HepG2 (cell line): ENCODE measurements around the gene NCF4. TPM values are rescaled to one million over a fixed set of nuclear protein-coding genes. Genes with fewer than 3 reads are reported as not detected.

Source experiments
- ATAC-seq: fragments of 200-7000 bp; cut with Tn5 transposase; 3 replicates; pipeline ENCODE4 v1.9.1; 2020; ENCODE audit warnings: mild to moderate bottlenecking, moderate library complexity
- BruUV-seq: library from RNA; stranded (reverse); fragments of 400-500 nt; replicated peaks from 2 replicates; lab custom pipeline; 2021; lab: Mats Ljungman, UMichigan
- CTCF ChIA-PET: fragments of 300-600 bp; formaldehyde crosslinking; extraction: SDS; loops from one replicate; lab custom pipeline; 2021; ENCODE audit warnings: low total read pairs, inconsistent platforms, low intra/inter-chr PET ratio; lab: Yijun Ruan, JAX
- POLR2A ChIA-PET: fragments of 350-600 bp; sonication (Branson Sonifier 250); formaldehyde crosslinking; loops from one replicate; lab custom pipeline; 2020; ENCODE audit warnings: antibody characterized with exemption, inconsistent platforms; lab: Yijun Ruan, JAX
- DNase-seq: peaks from one replicate; pipeline ENCODE4 v3.0.0-alpha.2; 2015; ENCODE audit warnings: low spot score
- FAIRE-seq: peaks from 3 replicates; lab custom pipeline; 2011; peaks lifted over from hg19 to GRCh38; lab: Jason Lieb, UNC
- H2AFZ ChIP-seq: one replicate; pipeline ENCODE4 v1.6.1; 2011; ENCODE audit warnings: low read length, inconsistent platforms
- H3K27ac ChIP-seq: fragments of 300-600 bp; 3 replicates; pipeline ENCODE4 v1.8.0; 2011; ENCODE audit warnings: mixed run types, mild to moderate bottlenecking, mixed read lengths, low read length, inconsistent platforms; ENCODE audit not compliant: insufficient read depth; ENCODE audit errors: extremely low read length
- H3K27me3 ChIP-seq, 2 experiments: fragments of 200-600 bp in 1 of 2; 2 replicates in 1 of 2; 3 replicates in 1 of 2; pipeline versions ENCODE4 v1.6.0 to v1.8.0; 2011; ENCODE audit warnings: low read length in 2 of 2, mild to moderate bottlenecking in 2 of 2, moderate library complexity in 2 of 2, inconsistent platforms in 1 of 2; ENCODE audit not compliant: insufficient read depth in 2 of 2, control insufficient read depth in 1 of 2
- H3K36me3 ChIP-seq, 2 experiments: fragments of 200-600 bp in 1 of 2; replicated peaks in 1 of 2; 2 replicates in 1 of 2; 3 replicates in 1 of 2; pipeline versions ENCODE4 v1.5.1 to v1.8.0; 2011; ENCODE audit warnings: low read length in 2 of 2, inconsistent platforms in 1 of 2; ENCODE audit not compliant: insufficient read depth in 2 of 2, control insufficient read depth in 1 of 2
- H3K4me1 ChIP-seq: 2 replicates; pipeline ENCODE4 v1.5.1; 2012; ENCODE audit warnings: low read length, inconsistent platforms; ENCODE audit not compliant: insufficient read depth
- H3K4me2 ChIP-seq: 2 replicates; pipeline ENCODE4 v1.6.0; 2011; ENCODE audit warnings: low read depth, low read length, inconsistent platforms
- H3K4me3 ChIP-seq, 3 experiments: fragments of 200-600 bp in 1 of 3; sonication (generic), shearing (Covaris generic) in 1 of 3; replicated peaks in 1 of 3; 2 replicates each; pipeline ENCODE4 v1.5.1; 2011 to 2016; ENCODE audit warnings: low read length in 3 of 3, inconsistent platforms in 2 of 3, low read depth in 2 of 3, mild to moderate bottlenecking in 2 of 3, control low read depth in 1 of 3, mixed read lengths in 1 of 3; ENCODE audit not compliant: insufficient read depth in 1 of 3
- H3K79me2 ChIP-seq: one replicate; pipeline ENCODE4 v1.6.1; 2011; ENCODE audit warnings: low read length, inconsistent platforms; ENCODE audit not compliant: insufficient read depth
- H3K9ac ChIP-seq: 2 replicates; pipeline ENCODE4 v1.6.0; 2011; ENCODE audit warnings: mild to moderate bottlenecking, low read depth, low read length, inconsistent platforms; ENCODE audit not compliant: insufficient read depth
- H3K9me3 ChIP-seq: 2 replicates; pipeline ENCODE4 v1.5.1; 2012; ENCODE audit warnings: mild to moderate bottlenecking, low read length
- H4K20me1 ChIP-seq: 2 replicates; pipeline ENCODE4 v1.6.0; 2011; ENCODE audit warnings: inconsistent platforms, mild to moderate bottlenecking, low read length, moderate library complexity; ENCODE audit not compliant: insufficient read depth
- CREB1 ChIP-seq, 2 experiments: fragments of 450-650 bp in 1 of 2; IDR thresholded peaks; 2 replicates each; pipeline ENCODE4 v1.6.1; 2016 to 2017; ENCODE audit warnings: control low read depth in 1 of 2, mild to moderate bottlenecking in 1 of 2, missing compliant biosample characterization in 1 of 2, missing genetic modification characterization in 1 of 2
- NFE2L1 ChIP-seq: sonication (generic); formaldehyde crosslinking; IDR thresholded peaks from 2 replicates; pipeline ENCODE4 v1.4.0; 2020; ENCODE audit warnings: missing genetic modification reagents, mild to moderate bottlenecking, borderline replicate concordance
- ZBTB7A ChIP-seq: sonication (generic); formaldehyde crosslinking; IDR thresholded peaks from 2 replicates; pipeline ENCODE4 v1.8.0; 2022; ENCODE audit warnings: mild to moderate bottlenecking, missing genetic modification reagents
- ZBTB8A ChIP-seq: sonication (generic); formaldehyde crosslinking; IDR thresholded peaks from 2 replicates; pipeline ENCODE4 v1.4.0; 2020; ENCODE audit warnings: mild to moderate bottlenecking, low read depth, missing genetic modification reagents, borderline replicate concordance
- ZNF629 ChIP-seq: sonication (generic); formaldehyde crosslinking; conservative IDR thresholded peaks from 2 replicates; pipeline ENCODE4 v1.5.0; 2020; ENCODE audit warnings: missing genetic modification reagents
- WGBS: methylation state at CpG from one replicate; pipeline ENCODE4 v1.1.6; 2017; ENCODE audit warnings: low lambda C conversion rate; 5-methylcytosine and 5-hydroxymethylcytosine counted together
- in situ Hi-C: cut with HindIII; loops from 2 replicates; pipeline ENCODE4 v1.10.0; 2017; ENCODE audit warnings: low pct_unique_long_range_greater_than_20kb; ENCODE audit not compliant: extremely low pct_ligation_motif_present
- intact Hi-C: fragments of 100-400 bp; cut with micrococcal nuclease; formaldehyde crosslinking; loops from one replicate; pipeline ENCODE4 v1.10.0; 2022; ENCODE audit not compliant: unreplicated experiment
- polyA plus RNA-seq, 8 experiments: library from polyadenylated mRNA; depleted of rRNA in 3 of 8; stranded (reverse) in 7 of 8; unstranded in 1 of 8; fragments of >200 nt; fragmentation: Illumina TruSeq in 4 of 8; extraction: Trizol in 4 of 8; gene quantifications; 2 replicates each; pipeline versions ENCODE4 v1.2.1 to v1.2.3, GENCODE V29; 2011 to 2016; ENCODE audit warnings: low read depth in 4 of 8, missing spikeins in 1 of 8, mixed read lengths in 1 of 8; ENCODE audit not compliant: insufficient read depth in 1 of 8
- total RNA-seq, 5 experiments: library from RNA; depleted of rRNA; stranded (reverse); fragments of >200 nt; fragmentation: Illumina TruSeq; extraction: Trizol; gene quantifications; 2 replicates each; pipeline ENCODE4 v1.2.3, GENCODE V29; 2016; ENCODE audit warnings: low read depth in 1 of 5

NCF4 gene
- total and polyA plus RNA-seq, 2 of the 13 experiments (the other 11 are each of a cell fraction or from before 2014, with no cell fraction given), result not detected

DNA sequence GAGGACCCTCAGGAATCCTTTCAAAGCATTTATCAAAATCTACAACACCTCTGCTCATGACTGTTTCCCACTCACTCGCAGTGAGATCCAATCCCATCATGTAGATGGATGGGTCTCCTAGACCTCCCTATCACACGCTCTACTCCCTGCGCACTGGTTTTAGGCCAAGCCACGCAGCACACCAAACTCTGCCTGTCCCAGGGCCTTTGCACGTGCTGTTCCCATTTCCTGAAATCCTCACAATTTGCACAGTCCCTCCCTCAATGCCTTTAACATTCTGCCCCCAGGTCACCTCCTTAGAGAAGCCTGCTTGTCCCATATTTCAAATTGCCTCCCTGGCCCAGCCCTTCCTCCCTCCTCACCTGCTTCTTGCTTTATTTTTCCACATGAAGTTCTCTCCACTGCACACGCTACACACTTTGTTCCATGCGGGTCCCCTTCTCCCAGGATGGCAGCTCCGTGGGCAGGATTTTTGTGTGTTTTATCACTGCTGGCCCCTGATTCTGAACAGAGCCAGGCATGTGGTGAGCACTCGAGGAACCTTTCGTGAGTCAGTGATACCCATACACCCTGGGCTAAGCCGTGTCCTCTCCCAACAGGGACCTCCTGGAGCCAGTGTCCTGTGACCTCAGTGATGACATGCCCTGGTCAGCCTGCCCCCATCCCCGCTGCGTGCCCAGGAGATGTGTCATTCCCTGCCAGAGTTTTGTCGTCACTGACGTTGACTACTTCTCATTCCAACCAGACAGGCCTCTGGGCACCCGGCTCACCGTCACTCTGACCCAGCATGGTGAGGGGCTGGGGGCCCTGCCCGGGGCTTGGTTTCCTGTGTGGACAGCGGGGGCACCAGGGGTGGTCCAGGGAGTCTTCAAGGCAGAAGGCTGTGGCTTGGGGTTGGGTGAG is 64.8 kb downstream of the NCF4 start:
- Histone ChIP-seq H3K9me3 (no peaks in the 10 kb centered on the region), H3K4me2 (no peak overlapping the region), H3K36me3 (no peaks in the 10 kb centered on the region), H4K20me1 (no peaks in the 10 kb centered on the region), H3K4me1 (no peaks in the 10 kb centered on the region), H3K4me3 (no peak overlapping the region), H3K9ac (no peak overlapping the region), H3K79me2 (no peaks in the 10 kb centered on the region), H3K27me3 (peaks cover 10 to 82% of the 10 kb centered on the region in 2 experiments; a peak in 4 of 5 replicates), H3K27ac (no peak overlapping the region), H2AFZ (no peak overlapping the region)
- ATAC-seq, result no peak
- BruUV-seq, result no TSS peak
- intact Hi-C loops, result no loop called here
- TF ChIP-seq CREB1 (IDR thresholded peaks at IDR 0.05) (peak; percentile 47; the same call in 1 of the 2 replicates), CREB1 (CRISPR knock-in tag; IDR thresholded peaks at IDR 0.05) (no peak), ZBTB7A (CRISPR knock-in tag) (no peak)
- WGBS, result 12% methylated on average over 13 of the region's 19 CpGs
- ChIA-PET POLR2A (no interaction called here), CTCF (no interaction called here)
- no peak for DNase-seq
- no peak for FAIRE-seq
- in situ Hi-C loops, result no loop called here

DNA sequence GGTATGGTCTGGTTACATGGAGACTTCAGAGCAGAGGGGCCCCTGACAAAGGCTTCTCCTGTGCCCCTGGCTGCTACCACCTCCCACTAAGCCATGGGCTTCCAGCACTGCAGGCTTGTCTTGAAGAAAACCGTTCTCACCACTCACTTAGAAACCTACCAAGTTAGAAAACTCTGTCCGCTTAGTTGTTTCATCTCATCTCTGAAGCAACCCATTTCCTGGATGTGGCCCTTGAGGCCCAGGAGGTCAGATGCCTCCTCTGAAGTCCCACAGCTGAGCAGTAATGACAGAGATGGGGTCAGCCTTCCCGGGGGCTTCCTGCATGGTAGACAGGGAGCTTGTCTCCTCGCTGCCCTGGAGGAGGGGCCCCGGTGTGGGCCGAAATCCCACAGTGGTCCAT is 65.5 kb downstream of the NCF4 start:
- H4K20me1 ChIP-seq, result no peaks in the 10 kb centered on the region
- no peaks in the 10 kb centered on the region for H3K79me2 ChIP-seq
- no peak overlapping the region for H3K9ac ChIP-seq
- in situ Hi-C loops, result no loop called here
- intact Hi-C loops, result no loop called here
- no TSS peak for BruUV-seq
- no peaks in the 10 kb centered on the region for H3K9me3 ChIP-seq
- H3K4me1 ChIP-seq, result no peaks in the 10 kb centered on the region
- H3K27ac ChIP-seq, result no peak overlapping the region
- ATAC-seq (no peak), DNase-seq (no peak), FAIRE-seq (no peak)
- H3K4me2 ChIP-seq, result no peak overlapping the region
- no peak for TF ChIP-seq NFE2L1 (CRISPR knock-in tag)
- TF ChIP-seq ZBTB8A (CRISPR knock-in tag), result no peak
- TF ChIP-seq ZNF629 (CRISPR knock-in tag), result peak; percentile 70
- ChIA-PET POLR2A (no interaction called here), CTCF (no interaction called here)
- no peak overlapping the region for H3K4me3 ChIP-seq
- H3K27me3 ChIP-seq, result peaks cover 10 to 84% of the 10 kb centered on the region in 2 experiments; a peak in 4 of 5 replicates
- H3K36me3 ChIP-seq, result no peaks in the 10 kb centered on the region
- WGBS, result 43% methylated on average over 6 of the region's 6 CpGs
- no peak overlapping the region for H2AFZ ChIP-seq
